Neural cell (in vitro differentiated cells): ENCODE measurements around the gene SARS2. TPM values are rescaled to one million over a fixed set of nuclear protein-coding genes. Genes with fewer than 3 reads are reported as not detected.
"Not testable (repeated sequence)": the region's sequence is repeated elsewhere in the genome, so short reads cannot be mapped to it uniquely, and the experiment has no call there.

Source experiments
- H2AFZ ChIP-seq: fragments of 200-600, 300-800 bp; sonication (generic), shearing (Covaris generic); 2 replicates; pipeline ENCODE4 v1.6.0; 2014; ENCODE audit warnings: low read depth, mild to moderate bottlenecking, antibody characterized with exemption, low read length, moderate library complexity
- H3F3A ChIP-seq: fragments of 200-600 bp; shearing (Covaris generic); 2 replicates; pipeline ENCODE4 v1.6.1; 2016; ENCODE audit warnings: mild to moderate bottlenecking, moderate library complexity, mixed read lengths, antibody characterized with exemption, low read length; ENCODE audit not compliant: insufficient read depth, poor library complexity, severe bottlenecking
- H3K27ac ChIP-seq: fragments of 200-600, 300-800 bp; sonication (generic), shearing (Covaris generic); 2 replicates; pipeline ENCODE4 v1.5.1; 2014; ENCODE audit warnings: mild to moderate bottlenecking, low read length, moderate library complexity
- H3K27me3 ChIP-seq: fragments of 300-800, 200-600 bp; sonication (generic), shearing (Covaris generic); 2 replicates; pipeline ENCODE4 v1.6.0; 2014; ENCODE audit warnings: mild to moderate bottlenecking, low read depth, low read length, moderate library complexity; ENCODE audit not compliant: insufficient read depth
- H3K36me3 ChIP-seq: fragments of 300-800, 200-600 bp; sonication (generic), shearing (Covaris generic); 2 replicates; pipeline ENCODE4 v1.5.1; 2014; ENCODE audit warnings: mild to moderate bottlenecking, antibody characterized with exemption, low read length, moderate library complexity; ENCODE audit not compliant: insufficient read depth
- H3K4me2 ChIP-seq: fragments of 300-800, 200-600 bp; sonication (generic), shearing (Covaris generic); 2 replicates; pipeline ENCODE4 v1.6.0; 2014; ENCODE audit warnings: mild to moderate bottlenecking, low read length
- H3K4me3 ChIP-seq: fragments of 300-800, 200-600 bp; sonication (generic), shearing (Covaris generic); 2 replicates; pipeline ENCODE4 v1.5.1; 2014; ENCODE audit warnings: mild to moderate bottlenecking, low read length, moderate library complexity
- H3K79me2 ChIP-seq: fragments of 200-600 bp; shearing (Covaris generic); replicated peaks from 2 replicates; pipeline ENCODE4 v1.6.0; 2014; ENCODE audit warnings: mild to moderate bottlenecking, low read length, moderate library complexity; ENCODE audit not compliant: insufficient read depth
- H3K9ac ChIP-seq: fragments of 300-800, 200-600 bp; sonication (generic), shearing (Covaris generic); 2 replicates; pipeline ENCODE4 v1.6.1; 2016; ENCODE audit warnings: mild to moderate bottlenecking, low read length, mixed read lengths
- H3K9me2 ChIP-seq: fragments of 200-600 bp; shearing (Covaris generic); 2 replicates; pipeline ENCODE4 v1.6.1; 2016; ENCODE audit warnings: mild to moderate bottlenecking, low read length, mixed read lengths; ENCODE audit not compliant: insufficient read depth
- H3K9me3 ChIP-seq: fragments of 200-600, 300-800 bp; sonication (generic), shearing (Covaris generic); 2 replicates; pipeline ENCODE4 v1.6.1; 2016; ENCODE audit warnings: mild to moderate bottlenecking, mixed run types, low read length, moderate library complexity, mixed read lengths
- H4K20me1 ChIP-seq: fragments of 200-600 bp; shearing (Covaris generic); 2 replicates; pipeline ENCODE4 v1.6.1; 2016; ENCODE audit warnings: mild to moderate bottlenecking, mixed run types; ENCODE audit not compliant: insufficient read depth
- CTCF ChIP-seq: fragments of 450-650 bp; IDR thresholded peaks from 2 replicates; pipeline ENCODE4 v1.5.1; 2014; ENCODE audit warnings: antibody characterized with exemption, mild to moderate bottlenecking, moderate library complexity; ENCODE audit not compliant: poor library complexity, severe bottlenecking
- EP300 ChIP-seq: fragments of 450-650 bp; conservative IDR thresholded peaks from 2 replicates; pipeline ENCODE4 v1.6.1; 2014; ENCODE audit warnings: antibody characterized with exemption, mild to moderate bottlenecking, moderate library complexity; ENCODE audit not compliant: poor library complexity, severe bottlenecking
- EZH2 ChIP-seq: fragments of 200-600, 300-800 bp; shearing (Covaris generic), sonication (generic); IDR thresholded peaks from 2 replicates; pipeline ENCODE4 v1.6.1; 2014; ENCODE audit warnings: antibody characterized with exemption, low read length, borderline replicate concordance, mild to moderate bottlenecking; ENCODE audit not compliant: insufficient read depth, poor library complexity, severe bottlenecking
- MXI1 ChIP-seq: fragments of 450-650 bp; conservative IDR thresholded peaks from 2 replicates; pipeline ENCODE4 v1.6.1; 2014; ENCODE audit warnings: antibody characterized with exemption, mild to moderate bottlenecking; ENCODE audit not compliant: poor library complexity, severe bottlenecking
- POLR2AphosphoS5 ChIP-seq: IDR thresholded peaks from 2 replicates; pipeline ENCODE4 v1.6.1; 2012
- RAD21 ChIP-seq: fragments of 450-650 bp; conservative IDR thresholded peaks from 2 replicates; pipeline ENCODE4 v1.6.1; 2014; ENCODE audit warnings: antibody characterized with exemption, mild to moderate bottlenecking, moderate library complexity
- SMC3 ChIP-seq: fragments of 450-650 bp; conservative IDR thresholded peaks from 2 replicates; pipeline ENCODE4 v1.6.1; 2014; ENCODE audit warnings: antibody characterized with exemption, mild to moderate bottlenecking, moderate library complexity; ENCODE audit not compliant: poor library complexity
- TAF1 ChIP-seq: IDR thresholded peaks from 2 replicates; pipeline ENCODE4 v1.6.1; 2012; ENCODE audit warnings: low read depth
- polyA plus RNA-seq: library from polyadenylated mRNA; depleted of rRNA; stranded (reverse); fragments of >200 nt; gene quantifications from 2 replicates; pipeline ENCODE4 v1.2.3, GENCODE V29; 2014
- TF ChIP-seq, protein P1 (sequence below): IDR thresholded peaks from 2 replicates; pipeline ENCODE4 v1.6.1; 2012; ENCODE audit warnings: borderline replicate concordance

The SARS2 gene
- polyA plus RNA-seq, 1 donor from 2014 or later: 14.6 TPM

DNA sequence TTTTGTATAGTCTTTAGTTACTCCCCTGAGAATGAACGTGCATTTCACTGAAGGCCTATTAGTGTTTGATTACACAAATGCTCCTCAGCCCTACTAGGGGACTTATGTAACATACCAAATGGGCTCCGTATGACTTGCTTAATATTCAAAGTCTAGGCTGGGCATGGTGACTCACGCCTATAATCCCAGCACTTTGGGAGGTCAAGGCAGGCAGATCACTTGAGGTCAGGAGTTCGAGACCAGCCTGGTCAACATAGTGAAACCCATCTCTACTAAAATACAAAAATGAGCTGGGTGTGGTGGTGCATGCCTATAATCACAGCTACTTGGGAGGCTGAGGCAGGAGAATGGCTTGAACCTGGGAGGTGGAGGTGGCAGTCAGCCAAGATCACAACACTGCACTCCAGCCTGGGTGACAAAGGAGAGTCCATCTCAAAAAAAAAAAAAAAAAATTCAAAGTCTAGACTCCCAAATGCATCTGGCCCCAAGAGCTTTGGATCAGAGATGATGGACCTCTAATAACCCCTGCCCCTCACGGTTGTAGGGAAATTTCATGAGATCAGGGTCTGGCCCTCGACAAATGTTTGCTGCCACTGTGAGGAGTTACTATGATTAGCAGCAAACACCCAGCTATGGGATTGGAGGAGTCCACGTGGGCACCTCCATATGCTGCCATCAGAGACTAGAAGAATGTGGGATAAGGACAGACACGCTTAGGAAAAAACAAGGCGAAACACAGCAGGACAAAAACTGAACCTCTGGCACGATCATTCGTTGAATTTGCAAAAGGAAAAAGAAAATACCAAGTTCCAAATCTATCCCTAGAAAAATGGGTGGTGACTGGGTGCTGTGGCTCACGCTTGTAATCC, 40.3 kb upstream of the SARS2 start:
- no peak overlapping the region for H3K9ac ChIP-seq
- no peaks in the 10 kb centered on the region for H3K36me3 ChIP-seq
- H3K4me3 ChIP-seq: no peak overlapping the region
- no peak overlapping the region for H3K4me2 ChIP-seq
- no peak overlapping the region for H3K27ac ChIP-seq
- no peaks in the 10 kb centered on the region for H3F3A ChIP-seq
- H3K9me2 ChIP-seq: no peaks in the 10 kb centered on the region
- H2AFZ ChIP-seq: no peak overlapping the region
- no peak for TF ChIP-seq POLR2AphosphoS5
- TF ChIP-seq TAF1: no peak
- no peak for TF ChIP-seq SMC3
- TF ChIP-seq EP300: no peak
- H4K20me1 ChIP-seq: no peaks in the 10 kb centered on the region
- no peaks in the 10 kb centered on the region for H3K9me3 ChIP-seq
- peaks cover 14% of the 10 kb centered on the region for H3K27me3 ChIP-seq
- no peaks in the 10 kb centered on the region for H3K79me2 ChIP-seq

DNA sequence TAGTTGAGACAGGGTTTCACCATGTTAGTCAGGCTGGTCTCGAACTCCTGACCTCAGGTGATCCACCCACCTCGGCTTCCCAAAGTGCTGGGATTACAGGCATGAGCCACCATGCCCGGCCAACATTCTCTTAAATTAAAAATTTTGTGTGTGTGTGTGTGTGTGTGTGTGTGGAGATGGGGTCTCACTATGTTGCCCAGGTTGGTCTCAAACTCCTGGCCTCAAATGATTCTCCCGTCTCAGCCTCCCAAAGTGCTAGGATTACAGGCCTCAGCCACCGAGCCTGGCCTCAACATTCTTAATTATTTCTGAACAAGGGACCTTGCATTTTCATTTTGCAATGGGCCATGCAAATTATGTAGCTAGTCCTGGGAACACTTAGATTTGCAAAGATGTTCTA, 35.6 kb upstream of the SARS2 start:
- H3K9me3 ChIP-seq, H4K20me1 ChIP-seq, H3K9ac ChIP-seq, H3K4me2 ChIP-seq, H3K27me3 ChIP-seq, H3K79me2 ChIP-seq, H3K9me2 ChIP-seq, H2AFZ ChIP-seq, H3K4me3 ChIP-seq, H3K36me3 ChIP-seq, H3K27ac ChIP-seq, H3F3A ChIP-seq: not testable (repeated sequence)

- Histone ChIP-seq H3K9ac (no peak overlapping the region), H4K20me1 (no peaks in the 10 kb centered on the region), H2AFZ (no peak overlapping the region), H3K27ac (no peak overlapping the region), H3K36me3 (no peaks in the 10 kb centered on the region), H3F3A (no peaks in the 10 kb centered on the region), H3K4me2 (no peak overlapping the region), H3K9me2 (no peaks in the 10 kb centered on the region), H3K4me3 (no peak overlapping the region), H3K27me3 (no peaks in the 10 kb centered on the region), H3K9me3 (no peaks in the 10 kb centered on the region), H3K79me2 (no peaks in the 10 kb centered on the region)
- no peak for TF ChIP-seq EP300
Measured at GRCh38 chr19:38964738-38965137, 34.2 kb upstream of the SARS2 start.

- Histone ChIP-seq H3K27ac (no peak overlapping the region), H3K27me3 (no peaks in the 10 kb centered on the region), H3F3A (no peaks in the 10 kb centered on the region), H3K9me3 (no peaks in the 10 kb centered on the region), H2AFZ (no peak overlapping the region), H3K79me2 (no peaks in the 10 kb centered on the region), H3K4me3 (no peak overlapping the region), H3K36me3 (no peaks in the 10 kb centered on the region), H4K20me1 (no peaks in the 10 kb centered on the region), H3K9ac (no peak overlapping the region), H3K9me2 (no peaks in the 10 kb centered on the region), H3K4me2 (no peak overlapping the region)
- TF ChIP-seq, protein P1, sequence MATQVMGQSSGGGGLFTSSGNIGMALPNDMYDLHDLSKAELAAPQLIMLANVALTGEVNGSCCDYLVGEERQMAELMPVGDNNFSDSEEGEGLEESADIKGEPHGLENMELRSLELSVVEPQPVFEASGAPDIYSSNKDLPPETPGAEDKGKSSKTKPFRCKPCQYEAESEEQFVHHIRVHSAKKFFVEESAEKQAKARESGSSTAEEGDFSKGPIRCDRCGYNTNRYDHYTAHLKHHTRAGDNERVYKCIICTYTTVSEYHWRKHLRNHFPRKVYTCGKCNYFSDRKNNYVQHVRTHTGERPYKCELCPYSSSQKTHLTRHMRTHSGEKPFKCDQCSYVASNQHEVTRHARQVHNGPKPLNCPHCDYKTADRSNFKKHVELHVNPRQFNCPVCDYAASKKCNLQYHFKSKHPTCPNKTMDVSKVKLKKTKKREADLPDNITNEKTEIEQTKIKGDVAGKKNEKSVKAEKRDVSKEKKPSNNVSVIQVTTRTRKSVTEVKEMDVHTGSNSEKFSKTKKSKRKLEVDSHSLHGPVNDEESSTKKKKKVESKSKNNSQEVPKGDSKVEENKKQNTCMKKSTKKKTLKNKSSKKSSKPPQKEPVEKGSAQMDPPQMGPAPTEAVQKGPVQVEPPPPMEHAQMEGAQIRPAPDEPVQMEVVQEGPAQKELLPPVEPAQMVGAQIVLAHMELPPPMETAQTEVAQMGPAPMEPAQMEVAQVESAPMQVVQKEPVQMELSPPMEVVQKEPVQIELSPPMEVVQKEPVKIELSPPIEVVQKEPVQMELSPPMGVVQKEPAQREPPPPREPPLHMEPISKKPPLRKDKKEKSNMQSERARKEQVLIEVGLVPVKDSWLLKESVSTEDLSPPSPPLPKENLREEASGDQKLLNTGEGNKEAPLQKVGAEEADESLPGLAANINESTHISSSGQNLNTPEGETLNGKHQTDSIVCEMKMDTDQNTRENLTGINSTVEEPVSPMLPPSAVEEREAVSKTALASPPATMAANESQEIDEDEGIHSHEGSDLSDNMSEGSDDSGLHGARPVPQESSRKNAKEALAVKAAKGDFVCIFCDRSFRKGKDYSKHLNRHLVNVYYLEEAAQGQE: no peak
- TF ChIP-seq CTCF (no peak), SMC3 (no peak), TAF1 (no peak), EZH2 (no peak), EP300 (no peak), MXI1 (no peak), RAD21 (no peak), POLR2AphosphoS5 (no peak)
Measured at GRCh38 chr19:38959618-38960017, 29.1 kb upstream of the SARS2 start.
